ENCODE results near the gene DDX1.

DNA sequence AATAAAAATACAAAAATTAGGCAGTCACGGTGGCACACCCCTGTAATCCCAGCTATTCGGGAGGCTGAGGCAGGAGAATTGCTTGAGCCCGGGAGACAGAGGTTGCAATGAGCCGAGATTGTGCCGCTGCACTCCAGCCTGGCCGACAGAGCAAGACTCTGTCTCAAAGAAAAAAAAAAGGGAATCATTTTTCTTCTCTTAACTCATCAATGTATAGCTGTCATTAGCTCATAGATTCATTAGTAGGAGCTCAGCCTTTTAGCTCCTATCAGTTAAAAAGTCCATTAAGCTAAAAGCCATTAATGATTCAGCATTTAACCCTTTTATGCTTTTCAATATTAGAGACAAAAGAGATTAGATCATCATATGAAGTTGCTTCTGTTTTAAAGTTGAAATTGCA, 24.8 kb upstream of the DDX1 start:
- no peak for TF ChIP-seq GATA2 (IDR thresholded peaks at IDR 0.05; ENCODE audit: low read depth, low read length)
- TF ChIP-seq GATA3 (IDR thresholded peaks at IDR 0.05; ENCODE audit: low read depth, low read length) = no peak

Measured in SH-SY5Y (cell line).